ENCODE measurements around the gene PCK2. TPM values are rescaled to one million over a fixed set of nuclear protein-coding genes. Genes with fewer than 3 reads are reported as not detected.

The PCK2 gene
- total and polyA plus RNA-seq, 2 of the 13 experiments (the other 11 are each of a cell fraction or from before 2014, with no cell fraction given) = 129 to 272 TPM

- TF ChIP-seq RBFOX2 (IDR thresholded peaks at IDR 0.05; ENCODE audit: low read depth, low read length) (0 out of 2 replicates have a peak, but pooled peaks have one; percentile 6), TGIF2 (CRISPR knock-in tag; IDR thresholded peaks at IDR 0.05) (no peak), ZBTB14 (CRISPR knock-in tag; IDR thresholded peaks at IDR 0.05) (no peak), RBM22 (optimal IDR thresholded peaks at IDR 0.05; ENCODE audit: low read length) (peak; percentile 80), AKAP8 (CRISPR knock-in tag; IDR thresholded peaks at IDR 0.05) (0 out of 2 replicates have a peak, but pooled peaks have one; percentile 1), ZNF142 (CRISPR knock-in tag; IDR thresholded peaks at IDR 0.05) (no peak), GMEB2 (CRISPR knock-in tag; IDR thresholded peaks at IDR 0.05; ENCODE audit: low read depth) (no peak), POLR2AphosphoS5 (IDR thresholded peaks at IDR 0.05; ENCODE audit: low read depth, low read length) (peak; percentile 37; the same call in 1 of the 2 replicates), DZIP1 (CRISPR knock-in tag; IDR thresholded peaks at IDR 0.05) (peak; percentile 69; the same call in 1 of the 2 replicates), ATF4 (CRISPR knock-in tag; IDR thresholded peaks at IDR 0.05) (no peak), ATF7 (IDR thresholded peaks at IDR 0.05) (no peak), ATF7 (CRISPR knock-in tag; IDR thresholded peaks at IDR 0.05) (0 out of 2 replicates have a peak, but pooled peaks have one; percentile 45), NRL (CRISPR knock-in tag; IDR thresholded peaks at IDR 0.05; ENCODE audit: borderline replicate concordance) (peak; percentile 33; the same call in 1 of the 2 replicates), ZNF768 (CRISPR knock-in tag; IDR thresholded peaks at IDR 0.05) (peak; percentile 36; the same call in 1 of the 2 replicates)
These were observed 9.3 kb downstream of the PCK2 start (continued) for GRCh38 chr14:24103451-24103850.
